HEK293 (cell line): ENCODE data around the gene CLTC.
"Not testable (repeated sequence)": the region's sequence is repeated elsewhere in the genome, so short reads cannot be mapped to it uniquely, and the experiment has no call there.

Experiments
- CTCF ChIA-PET: fragments of 350-600 bp; formaldehyde crosslinking; extraction: SDS; loops from one replicate; lab custom pipeline; 2021; ENCODE audit warnings: antibody characterized with exemption; lab: Yijun Ruan, JAX
- POLR2A ChIA-PET: fragments of 300-600 bp; formaldehyde crosslinking; extraction: SDS; loops from one replicate; lab custom pipeline; 2020; ENCODE audit warnings: antibody characterized with exemption, inconsistent platforms; lab: Yijun Ruan, JAX
- H3K27ac ChIP-seq: fragments of 200-500 bp; sonication (Bioruptor generic); 2 replicates; pipeline ENCODE4 v1.5.1; 2014; ENCODE audit warnings: low read depth, low read length, control low read depth, inconsistent platforms; ENCODE audit errors: extremely low read depth
- H3K36me3 ChIP-seq, 2 experiments: fragments of 200-500 bp in 1 of 2; sonication (Bioruptor generic) in 1 of 2; 1 replicate in 1 of 2; 2 replicates in 1 of 2; pipeline ENCODE4 v1.5.1; 2014 to 2017; ENCODE audit warnings: inconsistent platforms in 2 of 2, low read length in 2 of 2; ENCODE audit not compliant: control insufficient read depth in 2 of 2, insufficient read depth in 1 of 2
- H3K4me1 ChIP-seq: fragments of 200-500 bp; sonication (Bioruptor generic); 2 replicates; pipeline ENCODE4 v1.5.1; 2014; ENCODE audit warnings: mild to moderate bottlenecking, low read length, inconsistent platforms; ENCODE audit not compliant: control insufficient read depth, insufficient read depth
- H3K4me3 ChIP-seq: 2 replicates; pipeline ENCODE4 v1.5.1; 2011; ENCODE audit warnings: low read depth, mild to moderate bottlenecking, control low read depth, low read length, moderate library complexity
- H3K9me3 ChIP-seq: fragments of 200-500 bp; sonication (Bioruptor generic); 2 replicates; pipeline ENCODE4 v1.5.1; 2014; ENCODE audit warnings: low read depth, low read length, inconsistent platforms; ENCODE audit not compliant: control insufficient read depth, insufficient read depth
- GFI1B ChIP-seq: fragments of 450-650 bp; formaldehyde crosslinking; IDR thresholded peaks from 2 replicates; pipeline ENCODE4 v1.5.1; 2016; ENCODE audit warnings: missing biosample characterization, missing genetic modification characterization
- PRDM1 ChIP-seq: fragments of 450-650 bp; formaldehyde crosslinking; IDR thresholded peaks from 2 replicates; pipeline ENCODE4; 2016; ENCODE audit warnings: missing biosample characterization, missing genetic modification characterization
- PRDM6 ChIP-seq: fragments of 450-650 bp; formaldehyde crosslinking; IDR thresholded peaks from 2 replicates; pipeline ENCODE4 v1.5.1; 2017; ENCODE audit warnings: missing biosample characterization, missing genetic modification characterization
- RBAK ChIP-seq: fragments of 450-650 bp; formaldehyde crosslinking; IDR thresholded peaks from 2 replicates; pipeline ENCODE4 v1.5.1; 2016; ENCODE audit warnings: missing biosample characterization, missing genetic modification characterization
- YY1 ChIP-seq: fragments of 450-650 bp; formaldehyde crosslinking; IDR thresholded peaks from 2 replicates; pipeline ENCODE4 v1.5.1; 2018; ENCODE audit warnings: missing biosample characterization, missing genetic modification characterization
- ZFHX2 ChIP-seq: fragments of 450-650 bp; formaldehyde crosslinking; conservative IDR thresholded peaks from 2 replicates; pipeline ENCODE4 v1.5.1; 2016; ENCODE audit warnings: missing biosample characterization, missing genetic modification characterization
- ZFP37 ChIP-seq: fragments of 450-650 bp; formaldehyde crosslinking; IDR thresholded peaks from 2 replicates; pipeline ENCODE4 v1.5.1; 2016; ENCODE audit warnings: missing biosample characterization, missing genetic modification characterization
- ZNF133 ChIP-seq: fragments of 450-650 bp; formaldehyde crosslinking; IDR thresholded peaks from 2 replicates; pipeline ENCODE4 v1.5.1; 2016; ENCODE audit warnings: missing biosample characterization, missing genetic modification characterization
- ZNF366 ChIP-seq: fragments of 450-650 bp; formaldehyde crosslinking; conservative IDR thresholded peaks from 2 replicates; pipeline ENCODE4 v1.5.1; 2016; ENCODE audit warnings: missing biosample characterization, missing genetic modification characterization
- ZNF529 ChIP-seq: fragments of 450-650 bp; formaldehyde crosslinking; IDR thresholded peaks from 2 replicates; pipeline ENCODE4 v1.5.1; 2017; ENCODE audit warnings: missing genetic modification characterization, missing biosample characterization; ENCODE audit not compliant: insufficient replicate concordance
- ZNF677 ChIP-seq: fragments of 450-650 bp; IDR thresholded peaks from 2 replicates; pipeline ENCODE4 v1.5.0; 2018; ENCODE audit warnings: missing biosample characterization, mild to moderate bottlenecking, missing genetic modification characterization, moderate library complexity
- ZNF837 ChIP-seq: fragments of 450-650 bp; formaldehyde crosslinking; IDR thresholded peaks from 2 replicates; pipeline ENCODE4 v1.5.1; 2016; ENCODE audit warnings: missing biosample characterization, missing genetic modification characterization
- ZSCAN23 ChIP-seq: fragments of 450-650 bp; formaldehyde crosslinking; IDR thresholded peaks from 2 replicates; pipeline ENCODE4 v1.5.1; 2016; ENCODE audit warnings: missing biosample characterization, missing genetic modification characterization

The CLTC gene

GRCh38 chr17:59619298-59620063 lies at the start of gene CLTC (continued):
- TF ChIP-seq ZFP37 = peak; percentile 55; the same call in 1 of the 2 replicates

- Histone ChIP-seq H3K9me3 (no peaks in the 10 kb centered on the region), H3K4me1 (no peaks in the 10 kb centered on the region), H3K27ac (no peak overlapping the region), H3K36me3 (peaks cover 34 to 36% of the 10 kb centered on the region in 2 experiments), H3K4me3 (no peak overlapping the region)
- TF ChIP-seq YY1 (no peak), ZFHX2 (tag by site-specific recombination) (peak; percentile 53; the same call in 1 of the 2 replicates), PRDM1 (peak; percentile 58; the same call in 1 of the 2 replicates), ZSCAN23 (no peak)
- CTCF ChIA-PET = no interaction called here
- POLR2A ChIA-PET = no interaction called here
These were observed 47.3 kb upstream of the CLTC start for GRCh38 chr17:59572301-59572924.

- POLR2A ChIA-PET, CTCF ChIA-PET: not testable (repeated sequence)
These were observed 35.5 kb upstream of the CLTC start for GRCh38 chr17:59584168-59584567.

DNA sequence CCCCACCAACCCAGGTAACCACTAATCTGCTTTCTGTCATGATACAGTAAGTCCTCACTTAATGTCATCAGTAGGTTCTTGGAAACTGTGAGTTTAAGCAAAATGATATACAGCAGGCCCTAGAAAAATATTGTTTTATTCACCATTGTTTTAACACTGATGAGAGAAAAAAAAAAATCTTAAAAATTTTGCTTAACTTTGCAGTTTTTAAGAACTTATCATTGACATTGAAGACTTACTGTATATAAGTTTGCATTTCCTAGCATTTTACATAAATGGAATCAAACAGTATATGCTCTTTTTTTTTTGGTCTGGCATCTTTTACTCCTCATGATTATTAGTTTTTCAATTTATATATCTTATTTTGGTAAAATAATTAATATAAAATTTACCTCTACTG lies 19.5 kb upstream of the CLTC start:
- H3K4me1 ChIP-seq = no peaks in the 10 kb centered on the region
- H3K4me3 ChIP-seq = no peak overlapping the region
- TF ChIP-seq ZNF366 (tag by site-specific recombination) (no peak), ZNF529 (tag by site-specific recombination) (no peak)
- TF ChIP-seq, all 188 proteins: peak for 0
- POLR2A ChIA-PET = no interaction called here
- Histone ChIP-seq H3K36me3 (peaks cover 45 to 49% of the 10 kb centered on the region in 2 experiments), H3K27ac (no peak overlapping the region), H3K9me3 (no peaks in the 10 kb centered on the region)
- CTCF ChIA-PET = no interaction called here

More at GRCh38 chr17:59584168-59584567, 35.5 kb upstream of the CLTC start:
- not testable (repeated sequence) for H3K9me3 ChIP-seq, H3K4me3 ChIP-seq, H3K36me3 ChIP-seq, H3K27ac ChIP-seq, H3K4me1 ChIP-seq

DNA sequence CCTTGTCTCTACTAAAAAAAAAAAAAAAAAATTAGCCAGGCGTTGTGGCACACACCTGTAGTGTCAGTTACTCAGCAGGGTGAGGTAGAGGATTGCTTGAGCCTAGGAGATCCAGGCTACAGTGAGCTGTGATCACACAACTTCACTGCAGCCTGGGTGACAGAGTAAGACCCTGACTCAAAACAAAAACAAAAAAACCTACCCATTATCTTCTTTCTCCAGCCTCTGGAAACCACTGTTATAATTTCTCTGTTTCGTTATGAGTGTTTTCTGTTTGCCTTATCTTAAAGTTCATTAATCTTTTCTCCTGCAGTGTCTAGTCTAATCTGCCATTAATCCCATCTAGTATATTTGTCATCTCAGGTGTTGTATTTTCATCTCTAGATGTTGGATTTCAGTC lies 18.6 kb upstream of the CLTC start:
- TF ChIP-seq ZNF677 (tag by site-specific recombination) (no peak), GFI1B (tag by site-specific recombination) (no peak), ZNF837 (no peak), PRDM6 (no peak), ZNF133 (tag by site-specific recombination) (no peak), RBAK (tag by site-specific recombination) (no peak)
- Histone ChIP-seq H3K27ac (no peak overlapping the region), H3K4me1 (no peaks in the 10 kb centered on the region), H3K36me3 (peaks cover 55 to 59% of the 10 kb centered on the region in 2 experiments), H3K4me3 (no peak overlapping the region), H3K9me3 (no peaks in the 10 kb centered on the region)
- ChIA-PET CTCF (interaction anchor here (0.6 to 0.7 kb wide), 2 partner anchors 259 to 274 kb away, joined by 3 read pairs; no protein-coding TSS in a partner anchor), POLR2A (no interaction called here)
